ENCODE results near the gene LYRM9. TPM values are rescaled to one million over a fixed set of nuclear protein-coding genes. Genes with fewer than 3 reads are reported as not detected.
A peak's percentile ranks its signal among the peaks of the same experiment; 100 is the strongest.

LYRM9 gene
- total RNA-seq (10 to 100 TPM in 4 of 9 donors, 1 to 10 TPM in 5; 3.9 to 25.2 (median 9.7) TPM), polyA plus RNA-seq (1 to 10 TPM; 4.3 to 9.1 TPM)
- long read RNA-seq, donor 1, transcript LYRM9-201 (4 exons, 501 nt) = major isoform, 8 of 14 reads
- long read RNA-seq, donor 1, partial matches to known transcripts = 4 of 14 reads
- long read RNA-seq, donor 1, other reads (novel, unspliced or antisense) = 0 of 14 reads
- long read RNA-seq, donor 2, transcript LYRM9-201 (4 exons, 501 nt) = major isoform, 21 of 37 reads
- long read RNA-seq, donor 2, partial matches to known transcripts = 8 of 37 reads
- long read RNA-seq, donor 2, other reads (novel, unspliced or antisense) = 6 of 37 reads
- long read RNA-seq, donor 3, partial matches to known transcripts = 1 of 5 reads
- long read RNA-seq, donor 3, other reads (novel, unspliced or antisense) = 3 of 5 reads

GRCh38 chr17:27892866-27893769 is at the start of gene LYRM9:
Gene LYRM9 (minus strand): TSS chr17:27893365. CDS start chr17:27882694, 10,671 bp downstream.
- Histone ChIP-seq H3K27me3 (no peaks in the 10 kb centered on the region), H3K27ac (peak within 1 kb of the TSS; percentile 14 to 93 (median 88)), H3K36me3 (no peaks in the 10 kb centered on the region), H3K4me3 (peak within 1 kb of the TSS; percentile 47 to 92 (median 76)), H3K9me3 (no peaks in the 10 kb centered on the region), H3K4me1 (peaks cover 0 to 27% (median 10%) of the 10 kb centered on the region in 12 donors)
- intact Hi-C loops (cut with DNase I) = loop anchor here in 5 of 10 donors (2.0 to 10.0 kb wide), 9 partner anchors 149 to 362 kb away; partner anchors contain the start of gene NLK (in 4 of the 5)
- WGBS, 4 donors = 1 to 4% (median 2%) methylated on average over 39 to 75 of the region's 75 CpGs
- ATAC-seq (peak; percentile 92 to 100 (median 100)), DNase-seq (peak; percentile 92 to 98 (median 93))
- TF ChIP-seq CTCF (IDR thresholded peaks at IDR 0.05) (peak; percentile 80 to 99 (median 96)), POLR2A (IDR thresholded peaks at IDR 0.05) (peak in 1 of 2 donors; percentile 50)

- TF ChIP-seq POLR2A (IDR thresholded peaks at IDR 0.05) = no peak
- TF ChIP-seq CTCF (IDR thresholded peaks at IDR 0.05) = no peak
- H3K27me3 ChIP-seq = peaks cover 0 to 2% (median 0%) of the 10 kb centered on the region in 9 donors
- WGBS, 4 donors = 53 to 62% (median 60%) methylated on average over 12 to 13 of the region's 13 CpGs
- ATAC-seq (no peak), DNase-seq (no peak)
- H3K4me1 ChIP-seq = no peaks in the 10 kb centered on the region
- H3K4me3 ChIP-seq = no peak overlapping the region
- no peaks in the 10 kb centered on the region for H3K9me3 ChIP-seq
- intact Hi-C loops (cut with DNase I) = loop anchor here in 1 of 10 donors (5.0 kb wide), 1 partner anchor 33 kb away; no protein-coding TSS in a partner anchor
- H3K36me3 ChIP-seq = no peaks in the 10 kb centered on the region
- H3K27ac ChIP-seq = no peak overlapping the region
Observed at GRCh38 chr17:27940503-27941428, 47.6 kb upstream of the LYRM9 start.

GRCh38 chr17:27939474-27940465 is 46.6 kb upstream of the LYRM9 start:
- peaks cover 0 to 2% (median 0%) of the 10 kb centered on the region in 9 donors for H3K27me3 ChIP-seq
- DNase-seq (no peak), ATAC-seq (no peak)
- H3K36me3 ChIP-seq = no peaks in the 10 kb centered on the region
- no peak overlapping the region for H3K4me3 ChIP-seq
- no peaks in the 10 kb centered on the region for H3K4me1 ChIP-seq
- H3K9me3 ChIP-seq = no peaks in the 10 kb centered on the region
- intact Hi-C loops (cut with DNase I) = loop anchor here in 3 of 10 donors (5.0 to 10.0 kb wide), 3 partner anchors 32 to 55 kb away; no protein-coding TSS in a partner anchor
- H3K27ac ChIP-seq = no peak overlapping the region
- TF ChIP-seq POLR2A (IDR thresholded peaks at IDR 0.05) (no peak), CTCF (IDR thresholded peaks at IDR 0.05) (no peak)
- 55 to 66% (median 62%) methylated on average over 7 of the region's 7 CpGs for WGBS, 4 donors

All from heart left ventricle (tissue), 16 donors.